ENCODE results near the gene C20orf141. TPM values are rescaled to one million over a fixed set of nuclear protein-coding genes. Genes with fewer than 3 reads are reported as not detected.

C20orf141 gene
- total and polyA plus RNA-seq, 9 donors, result 0.69 TPM; not detected in 8

GRCh38 chr20:2817341-2817726 is 2.5 kb downstream of the C20orf141 start:
- DNase-seq, result no peak
- Histone ChIP-seq H3K4me3 (no peak overlapping the region), H3K27me3 (no peaks in the 10 kb centered on the region), H3K27ac (no peak overlapping the region), H3K36me3 (no peaks in the 10 kb centered on the region), H3K9me3 (no peaks in the 10 kb centered on the region), H3K4me1 (ENCODE audit: insufficient read depth) (peaks cover 35% of the 10 kb centered on the region)
- intact Hi-C loops (cut with DNase I), result loop anchor here in 1 of 4 donors (10.0 kb wide), 1 partner anchor 63 kb away; no protein-coding TSS in a partner anchor
- TF ChIP-seq EP300 (IDR thresholded peaks at IDR 0.05) (no peak), POLR2A (IDR thresholded peaks at IDR 0.05) (no peak), CTCF (IDR thresholded peaks at IDR 0.05) (no peak)
- 85 to 98% (median 93%) methylated on average over 2 of the region's 2 CpGs for WGBS, 3 donors

- Histone ChIP-seq H3K27ac (no peak overlapping the region), H3K27me3 (no peaks in the 10 kb centered on the region)
- DNase-seq, result peak in 1 of 5 donors; percentile 74
Measured at GRCh38 chr20:2817891-2818595, 3.3 kb downstream of the C20orf141 start.

GRCh38 chr20:2820084-2820895 is 5.5 kb downstream of the C20orf141 start:
- H3K4me1 ChIP-seq (ENCODE audit: insufficient read depth), result peaks cover 30% of the 10 kb centered on the region
- H3K27ac ChIP-seq, result peak overlapping the region in 1 of 2 donors; percentile 56
- intact Hi-C loops (cut with DNase I), result no loop called here
- TF ChIP-seq CTCF (IDR thresholded peaks at IDR 0.05) (no peak), EP300 (IDR thresholded peaks at IDR 0.05) (no peak), POLR2A (IDR thresholded peaks at IDR 0.05) (no peak)
- peak overlapping the region; percentile 3 for H3K4me3 ChIP-seq
- H3K9me3 ChIP-seq, result no peaks in the 10 kb centered on the region
- H3K27me3 ChIP-seq, result no peaks in the 10 kb centered on the region
- DNase-seq, result peak; percentile 43 to 80 (median 68)
- 5 to 8% (median 7%) methylated on average over 32 of the region's 32 CpGs for WGBS, 3 donors
- no peaks in the 10 kb centered on the region for H3K36me3 ChIP-seq

More at GRCh38 chr20:2817891-2818595, 3.3 kb downstream of the C20orf141 start:
- no peaks in the 10 kb centered on the region for H3K9me3 ChIP-seq
- H3K4me3 ChIP-seq, result no peak overlapping the region
- intact Hi-C loops (cut with DNase I), result loop anchor here in 1 of 4 donors (10.0 kb wide), 1 partner anchor 63 kb away; no protein-coding TSS in a partner anchor
- WGBS, 3 donors, result 46 to 74% (median 65%) methylated on average over 7 of the region's 7 CpGs
- H3K36me3 ChIP-seq, result no peaks in the 10 kb centered on the region
- peaks cover 35% of the 10 kb centered on the region for H3K4me1 ChIP-seq (ENCODE audit: insufficient read depth)
- TF ChIP-seq POLR2A (IDR thresholded peaks at IDR 0.05), result no peak
- no peak for TF ChIP-seq EP300 (IDR thresholded peaks at IDR 0.05)
- no peak for TF ChIP-seq CTCF (IDR thresholded peaks at IDR 0.05)

GRCh38 chr20:2820896-2821869 is 6.4 kb downstream of the C20orf141 start:
- WGBS, 3 donors, result 16 to 42% (median 25%) methylated on average over 43 to 68 of the region's 68 CpGs
- Histone ChIP-seq H3K4me3 (no peak overlapping the region), H3K27ac (peak overlapping the region; percentile 22 to 56), H3K9me3 (no peaks in the 10 kb centered on the region), H3K4me1 (ENCODE audit: insufficient read depth) (peaks cover 27% of the 10 kb centered on the region), H3K36me3 (no peaks in the 10 kb centered on the region), H3K27me3 (no peaks in the 10 kb centered on the region)
- peak in 2 of 5 donors; percentile 52 for DNase-seq
- TF ChIP-seq EP300 (IDR thresholded peaks at IDR 0.05) (no peak), CTCF (IDR thresholded peaks at IDR 0.05) (no peak), POLR2A (IDR thresholded peaks at IDR 0.05) (no peak)
- intact Hi-C loops (cut with DNase I), result no loop called here
